HG02678 (cell line): Measurements from ENCODE around the gene OTULIN.

Experiments
- ATAC-seq: cut with Tn5 transposase; IDR thresholded peaks from one replicate; pipeline ENCODE4 v1.9.1; 2021; ENCODE audit warnings: mild to moderate bottlenecking, moderate library complexity; ENCODE audit not compliant: unreplicated experiment

OTULIN gene

DNA sequence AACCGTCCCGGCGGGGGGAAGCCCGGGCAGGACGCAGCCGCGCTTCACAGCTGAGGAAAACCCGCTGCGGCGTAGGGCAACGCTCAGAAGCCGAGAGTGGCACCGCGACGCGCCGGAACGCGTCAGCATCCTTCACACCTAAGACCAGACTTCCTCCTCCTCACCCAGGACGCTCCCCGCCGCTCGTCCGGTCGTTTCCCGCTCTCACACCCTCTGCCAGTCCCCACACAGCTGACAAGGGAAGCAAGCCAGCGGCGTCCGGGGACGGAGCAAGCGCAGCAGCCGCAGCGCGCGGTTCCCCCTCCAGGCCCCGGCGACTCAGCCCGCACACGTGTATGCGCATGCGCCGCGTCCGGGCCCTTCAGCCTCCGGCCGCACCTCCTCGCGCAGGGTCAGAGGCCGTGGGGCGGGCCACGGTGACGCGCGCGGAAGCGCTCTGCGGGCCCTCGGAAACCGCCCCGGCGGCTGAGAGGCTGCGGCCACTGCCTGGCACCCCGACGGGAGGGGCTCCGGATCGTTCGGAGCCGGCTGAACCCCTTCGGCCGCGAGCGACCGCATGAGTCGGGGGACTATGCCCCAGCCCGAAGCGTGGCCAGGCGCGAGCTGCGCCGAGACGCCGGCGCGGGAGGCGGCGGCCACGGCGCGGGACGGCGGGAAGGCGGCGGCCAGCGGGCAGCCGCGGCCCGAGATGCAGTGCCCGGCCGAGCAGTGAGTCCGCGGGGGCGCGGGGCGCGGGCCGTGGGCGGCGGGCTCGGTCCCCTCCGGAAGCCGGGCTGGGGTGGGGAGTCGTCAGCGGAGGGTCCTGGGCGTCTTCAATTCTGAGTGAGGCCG lies at the start of gene OTULIN:
OTULIN (plus strand) TSS at position 449 of the 831 bp plus-strand sequence; CDS start at position 557, 108 bp downstream.
- peak; percentile 69 for ATAC-seq

DNA sequence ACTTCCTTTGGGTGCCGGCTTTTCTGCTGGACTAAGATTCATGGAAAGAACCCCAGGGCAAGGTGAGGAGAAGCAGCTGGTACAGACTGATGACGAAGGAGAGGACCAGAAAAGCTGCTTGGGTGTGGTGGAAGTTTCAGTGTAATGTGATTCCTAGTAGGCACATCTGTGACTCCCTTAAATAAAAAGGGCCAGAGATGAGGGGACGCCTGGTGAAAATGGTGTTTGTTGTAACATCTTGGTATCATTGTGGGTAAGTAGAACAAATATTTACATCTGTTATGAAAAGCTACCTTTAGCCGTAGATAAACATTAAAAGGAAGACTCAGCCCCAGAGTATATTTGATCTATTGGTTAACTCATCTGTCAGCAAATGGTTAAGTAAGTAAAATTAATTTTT lies 49.2 kb upstream of the OTULIN start:
- ATAC-seq = no peak

DNA sequence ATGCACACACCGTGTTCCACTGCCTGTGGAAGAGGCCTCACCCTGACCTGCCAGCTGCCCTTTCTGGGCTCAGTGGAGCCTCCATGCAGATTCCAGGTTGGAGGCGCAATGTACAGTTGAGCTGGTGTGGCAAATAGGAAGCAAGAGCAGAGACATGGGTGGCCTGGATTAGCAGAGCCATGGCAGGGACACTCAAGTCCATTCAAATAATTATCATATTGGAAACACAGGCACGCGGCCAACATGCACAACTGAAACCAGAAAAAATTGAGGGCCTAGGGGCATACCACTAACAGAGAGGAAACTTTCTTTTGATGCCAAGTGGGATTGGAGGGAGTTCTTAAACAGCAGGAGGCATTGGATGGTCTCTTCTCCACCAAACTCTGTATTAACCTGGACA lies 47.1 kb upstream of the OTULIN start:
- ATAC-seq = no peak

DNA sequence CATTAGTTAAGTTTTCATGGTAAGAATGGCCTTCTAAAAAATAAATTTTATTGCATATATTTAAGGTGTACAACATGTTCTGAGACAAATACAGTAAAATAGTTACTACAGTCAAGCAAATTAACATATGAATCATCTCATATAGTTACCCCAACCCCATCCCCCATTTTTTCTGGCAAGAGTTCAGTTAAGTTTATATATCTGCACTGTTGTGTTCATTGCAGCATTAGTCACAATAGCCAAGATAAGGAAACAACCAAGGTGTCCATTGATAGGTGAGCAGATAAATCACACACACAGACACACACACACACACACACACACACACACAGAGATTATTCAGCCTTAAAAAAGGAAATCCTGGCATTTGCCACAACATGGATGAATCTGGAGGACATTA lies 37.2 kb upstream of the OTULIN start:
- ATAC-seq = no peak

- ATAC-seq = no peak
These were observed 36.2 kb upstream of the OTULIN start for GRCh38 chr5:14628346-14628745.

DNA sequence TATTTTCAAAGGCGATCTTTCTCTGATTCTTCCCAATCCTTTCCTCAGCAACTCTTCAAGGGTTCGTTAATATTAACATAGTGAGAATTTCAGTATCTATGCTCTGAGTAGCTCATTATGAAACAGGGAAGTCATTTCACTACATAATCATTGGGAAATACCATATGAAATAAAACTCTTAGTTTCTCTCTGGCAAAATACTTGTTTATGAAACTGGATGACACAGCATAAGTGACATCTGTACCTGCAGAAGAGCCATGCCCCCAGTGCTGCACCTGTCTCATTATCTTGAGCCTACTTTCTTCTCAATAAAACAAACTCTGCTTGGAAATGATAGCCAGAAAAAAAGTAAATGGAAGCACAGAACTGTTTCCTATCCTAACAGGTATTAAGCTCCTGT lies 33.8 kb upstream of the OTULIN start:
- no peak for ATAC-seq

DNA sequence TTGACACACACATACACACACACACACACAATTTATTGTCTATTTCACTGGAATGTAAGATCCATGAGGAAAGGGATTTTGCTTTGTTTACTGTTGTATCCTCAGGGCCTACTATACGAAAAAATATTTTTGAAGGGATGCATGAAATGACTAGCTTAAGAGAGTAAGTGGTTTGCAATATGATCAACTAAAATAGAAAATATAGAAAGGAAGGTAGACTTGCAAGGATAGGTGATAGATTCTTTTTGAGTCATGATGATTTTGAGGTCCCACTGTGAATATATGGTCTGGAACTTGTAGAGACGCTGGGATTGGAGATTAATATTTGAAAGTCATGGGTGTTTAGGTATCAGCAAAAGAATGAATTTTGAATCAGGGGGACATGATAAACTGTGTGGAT lies 28.9 kb upstream of the OTULIN start:
- ATAC-seq = no peak

- ATAC-seq = no peak
These were observed 23.8 kb upstream of the OTULIN start for GRCh38 chr5:14640765-14641164.

GRCh38 chr5:14644623-14645237 lies 19.8 kb upstream of the OTULIN start:
- no peak for ATAC-seq

- ATAC-seq = no peak
These were observed 14.5 kb upstream of the OTULIN start for GRCh38 chr5:14650052-14650451.

GRCh38 chr5:14655146-14655741 lies 9.3 kb upstream of the OTULIN start:
- no peak for ATAC-seq

- no peak for ATAC-seq
These were observed 7.6 kb upstream of the OTULIN start for GRCh38 chr5:14656898-14657297.

GRCh38 chr5:14659821-14660607 lies 4.5 kb upstream of the OTULIN start:
- ATAC-seq = no peak

DNA sequence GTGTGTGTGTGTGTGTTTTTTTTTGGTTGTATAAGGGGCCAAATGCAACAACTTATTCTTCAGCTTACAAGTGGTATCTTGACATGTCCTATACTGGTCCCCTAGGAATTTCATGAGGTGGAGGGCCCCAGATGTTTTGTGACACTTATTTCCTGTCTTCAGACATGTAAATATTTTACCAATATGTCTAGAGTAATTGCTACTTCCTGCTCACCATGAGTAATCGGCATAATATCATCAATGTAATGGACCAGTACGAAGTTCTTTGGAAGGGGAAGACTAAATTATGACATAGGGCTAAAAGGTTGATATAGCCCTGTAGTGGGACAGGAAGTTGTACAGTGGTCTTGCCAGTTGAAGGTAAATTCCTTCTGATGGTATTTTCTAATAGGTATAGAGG lies 3.7 kb upstream of the OTULIN start:
- ATAC-seq = no peak

DNA sequence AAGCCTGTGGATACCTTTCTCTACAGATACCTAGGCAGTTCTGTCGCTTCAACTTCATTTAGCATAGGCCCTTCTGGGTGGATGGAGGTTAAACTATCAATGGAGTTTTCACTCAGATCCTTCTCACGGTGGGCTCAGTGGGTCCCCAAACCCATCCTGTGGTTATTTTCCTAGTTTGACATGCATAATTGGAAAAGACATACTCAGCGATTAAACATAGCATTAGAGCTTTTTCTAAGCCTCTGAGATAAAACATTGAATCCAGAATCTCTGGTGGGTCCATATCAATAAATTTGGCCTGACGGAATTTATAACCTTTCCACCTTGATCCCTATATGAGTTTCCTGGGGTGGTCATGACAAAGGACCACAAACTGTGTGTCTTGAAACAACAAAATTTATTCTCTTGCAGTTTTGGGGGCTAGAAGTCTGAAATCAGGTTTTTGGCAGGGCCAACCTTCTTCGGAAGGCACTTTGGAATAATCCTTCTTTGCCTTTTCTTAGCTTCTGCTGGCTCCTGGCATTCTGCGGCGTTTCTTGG lies 1.7 kb upstream of the OTULIN start:
- ATAC-seq = no peak

DNA sequence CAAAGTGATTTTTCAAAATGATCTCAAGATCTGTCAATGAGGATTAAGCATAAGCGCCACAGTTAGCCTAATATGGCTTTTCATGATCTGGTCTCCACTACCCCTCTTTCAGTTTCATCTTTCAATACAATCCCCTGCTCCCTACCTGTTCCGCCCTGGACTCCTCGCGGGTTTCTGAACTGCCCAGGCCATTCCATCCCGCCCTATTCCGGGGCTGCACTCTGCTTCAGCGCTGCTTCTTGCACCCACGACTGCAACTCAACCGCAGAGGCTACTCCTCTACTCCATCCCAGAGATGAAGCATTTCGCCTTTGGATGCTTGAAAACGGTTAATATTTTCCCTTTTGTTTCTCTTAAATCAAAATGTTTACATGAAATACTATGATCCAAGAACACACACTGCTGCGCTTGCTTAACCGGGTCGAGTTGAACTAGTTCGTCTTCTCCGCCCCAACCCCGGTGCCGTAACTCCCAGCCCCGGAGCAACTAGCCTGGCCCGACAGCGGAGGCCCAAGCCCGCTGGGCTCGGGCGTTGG lies 716 bp upstream of the OTULIN start:
- ATAC-seq = peak; percentile 25

GRCh38 chr5:14665101-14665822 lies 744 bp downstream of the OTULIN start:
- ATAC-seq = no peak

- ATAC-seq = peak; percentile 38
These were observed 1.4 kb downstream of the OTULIN start for GRCh38 chr5:14665949-14666348.

GRCh38 chr5:14666357-14666756 lies 1.8 kb downstream of the OTULIN start:
- no peak for ATAC-seq

DNA sequence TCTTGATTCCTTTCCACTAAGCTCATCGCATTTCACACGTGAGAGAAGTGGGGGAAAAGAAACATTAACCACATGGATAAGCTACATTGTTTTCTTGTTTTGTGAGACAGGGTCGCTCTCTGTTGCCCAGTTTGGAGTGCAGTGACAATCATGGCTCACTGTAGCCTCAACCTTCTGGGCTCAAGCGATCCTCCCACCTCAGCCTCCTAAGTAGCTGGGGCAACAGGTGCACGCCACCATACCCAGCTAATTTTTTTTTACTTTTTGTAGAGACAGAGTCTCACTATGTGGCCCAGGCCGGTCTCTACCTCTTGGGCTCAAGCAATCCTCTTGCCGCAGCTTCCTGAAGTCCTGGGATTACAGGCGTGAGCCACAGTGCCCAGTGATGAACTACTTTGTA lies 2.8 kb downstream of the OTULIN start:
- no peak for ATAC-seq
